Immature natural killer cell (primary cell): Measurements from ENCODE around the gene KLF2. TPM values are rescaled to one million over a fixed set of nuclear protein-coding genes. Genes with fewer than 3 reads are reported as not detected.
"Not testable (repeated sequence)": the region's sequence is repeated elsewhere in the genome, so short reads cannot be mapped to it uniquely, and the experiment has no call there.

ENCODE experiments used
- DNase-seq, 3 donors: peaks; one replicate each; pipeline ENCODE4 v3.0.0; 2022; ENCODE audit warnings: mixed read lengths in 1 of 3
- H3K27ac Mint-ChIP-seq, 6 donors: one replicate each; pipeline ENCODE4 v1.8.0; 2020; ENCODE audit warnings: mixed read lengths in 6 of 6, mild to moderate bottlenecking in 5 of 6, inconsistent platforms in 4 of 6, moderate library complexity in 3 of 6
- H3K27me3 Mint-ChIP-seq, 3 donors: one replicate each; pipeline ENCODE4 v1.8.0; 2020 to 2021; ENCODE audit warnings: low read depth in 3 of 3, mild to moderate bottlenecking in 3 of 3, mixed read lengths in 3 of 3, moderate library complexity in 3 of 3, inconsistent platforms in 1 of 3
- H3K36me3 Mint-ChIP-seq, 3 donors: one replicate each; pipeline ENCODE4 v1.8.0; 2020; ENCODE audit warnings: mixed read lengths in 3 of 3, inconsistent platforms in 2 of 3, mild to moderate bottlenecking in 2 of 3
- H3K4me1 Mint-ChIP-seq, 2 donors: one replicate each; pipeline ENCODE4 v1.8.0; 2020; ENCODE audit warnings: inconsistent platforms in 2 of 2, mild to moderate bottlenecking in 2 of 2, mixed read lengths in 2 of 2, moderate library complexity in 1 of 2
- H3K4me3 Mint-ChIP-seq, 5 donors: one replicate each; pipeline ENCODE4 v1.8.0; 2020; ENCODE audit warnings: mild to moderate bottlenecking in 5 of 5, mixed read lengths in 5 of 5, inconsistent platforms in 3 of 5, moderate library complexity in 3 of 5
- H3K9me3 Mint-ChIP-seq, 6 donors: one replicate each; pipeline ENCODE4 v1.8.0; 2020; ENCODE audit warnings: mild to moderate bottlenecking in 6 of 6, mixed read lengths in 6 of 6, inconsistent platforms in 4 of 6, moderate library complexity in 3 of 6
- polyA plus RNA-seq, 3 donors: library from polyadenylated mRNA; unstranded; fragments of 300-500 nt; fragmentation: Illumina TruSeq; gene quantifications; one replicate each; pipeline ENCODE4 v1.2.3, GENCODE V29; 2021

The KLF2 gene
- polyA plus RNA-seq, 3 donors from 2014 or later, result 55.0 to 102 (median 91.0) TPM

GRCh38 chr19:16296713-16297112 lies 27.9 kb upstream of the KLF2 start:
- DNase-seq, result no peak
- H3K9me3 Mint-ChIP-seq, result no peaks in the 10 kb centered on the region
- H3K4me1 Mint-ChIP-seq, result peaks cover 0 to 6% of the 10 kb centered on the region in 2 donors
- no peak overlapping the region for H3K27ac Mint-ChIP-seq
- H3K27me3 Mint-ChIP-seq, result peaks cover 0 to 2% (median 0%) of the 10 kb centered on the region in 3 donors
- H3K4me3 Mint-ChIP-seq, result no peak overlapping the region
- no peaks in the 10 kb centered on the region for H3K36me3 Mint-ChIP-seq

DNA sequence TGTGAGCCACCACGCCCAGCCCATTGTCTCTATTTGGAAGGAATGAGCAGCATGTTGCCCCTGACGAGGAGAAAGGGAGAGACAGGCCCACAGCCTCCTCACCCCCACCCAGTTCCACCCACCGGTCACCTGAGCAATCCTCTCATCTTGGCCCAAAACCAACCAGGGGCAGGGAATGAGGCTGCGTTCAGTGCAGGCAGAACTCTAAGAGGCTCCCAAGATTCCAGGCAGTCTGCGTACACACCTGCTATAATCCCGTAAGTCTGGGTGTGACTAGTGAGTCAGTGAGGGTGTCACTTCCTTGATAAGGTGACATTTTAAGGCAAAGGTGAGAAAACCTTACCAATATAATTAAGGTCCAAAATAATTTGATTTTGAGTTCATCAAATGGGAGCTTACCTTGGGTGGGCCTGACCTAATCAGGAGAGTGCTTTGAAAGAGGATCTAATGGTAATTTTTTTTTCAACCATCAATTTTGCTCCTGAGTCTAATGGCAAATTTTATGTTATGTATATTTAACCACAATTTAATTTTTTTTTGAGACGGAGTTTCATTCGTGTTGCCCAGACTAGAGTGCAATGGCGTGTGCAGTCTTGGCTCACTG lies 26.9 kb upstream of the KLF2 start:
- peaks cover 0 to 6% of the 10 kb centered on the region in 2 donors for H3K4me1 Mint-ChIP-seq
- no peaks in the 10 kb centered on the region for H3K36me3 Mint-ChIP-seq
- H3K4me3 Mint-ChIP-seq, result no peak overlapping the region
- no peaks in the 10 kb centered on the region for H3K9me3 Mint-ChIP-seq
- no peak for DNase-seq
- H3K27me3 Mint-ChIP-seq, result peaks cover 0 to 2% (median 0%) of the 10 kb centered on the region in 3 donors
- no peak overlapping the region for H3K27ac Mint-ChIP-seq

DNA sequence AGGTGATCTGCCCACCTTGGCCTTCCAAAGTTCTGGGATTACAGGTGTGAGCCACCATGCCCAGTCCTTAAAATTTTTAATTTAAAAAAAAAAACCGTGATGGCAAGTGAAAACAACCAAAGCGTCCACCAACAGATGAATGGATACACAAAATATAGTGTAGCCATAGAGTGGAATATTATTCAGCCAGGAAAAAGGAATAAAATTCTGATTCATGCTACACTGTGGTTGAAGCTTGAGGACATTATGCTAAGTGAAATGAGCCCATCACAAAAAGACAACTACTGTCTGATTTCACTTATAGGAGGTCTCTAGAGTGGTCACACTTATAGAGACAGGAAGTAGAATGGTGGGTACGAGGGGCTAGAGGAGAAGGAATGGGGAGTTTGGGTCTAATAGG lies 26.3 kb upstream of the KLF2 start:
- DNase-seq, result no peak
- H3K36me3 Mint-ChIP-seq, result no peaks in the 10 kb centered on the region
- H3K4me1 Mint-ChIP-seq, result peaks cover 0 to 6% of the 10 kb centered on the region in 2 donors
- no peaks in the 10 kb centered on the region for H3K9me3 Mint-ChIP-seq
- H3K4me3 Mint-ChIP-seq, result no peak overlapping the region
- peaks cover 0 to 2% (median 0%) of the 10 kb centered on the region in 3 donors for H3K27me3 Mint-ChIP-seq
- H3K27ac Mint-ChIP-seq, result no peak overlapping the region

GRCh38 chr19:16301999-16302694 lies 22.5 kb upstream of the KLF2 start:
- H3K9me3 Mint-ChIP-seq, result no peaks in the 10 kb centered on the region
- DNase-seq, result no peak
- no peak overlapping the region for H3K4me3 Mint-ChIP-seq
- no peak overlapping the region for H3K27ac Mint-ChIP-seq
- peaks cover 0 to 3% of the 10 kb centered on the region in 2 donors for H3K4me1 Mint-ChIP-seq
- H3K27me3 Mint-ChIP-seq, result peaks cover 0 to 2% (median 2%) of the 10 kb centered on the region in 3 donors
- peaks cover 0 to 3% (median 0%) of the 10 kb centered on the region in 3 donors for H3K36me3 Mint-ChIP-seq

GRCh38 chr19:16303755-16304154 lies 20.9 kb upstream of the KLF2 start:
- no peak for DNase-seq
- H3K4me1 Mint-ChIP-seq, result no peaks in the 10 kb centered on the region
- peaks cover 0 to 3% (median 0%) of the 10 kb centered on the region in 3 donors for H3K36me3 Mint-ChIP-seq
- H3K27ac Mint-ChIP-seq, result no peak overlapping the region
- peaks cover 2% of the 10 kb centered on the region in 3 donors for H3K27me3 Mint-ChIP-seq
- H3K4me3 Mint-ChIP-seq, result no peak overlapping the region
- no peaks in the 10 kb centered on the region for H3K9me3 Mint-ChIP-seq

GRCh38 chr19:16304511-16304910 lies 20.1 kb upstream of the KLF2 start:
- H3K27me3 Mint-ChIP-seq, H3K9me3 Mint-ChIP-seq, H3K4me1 Mint-ChIP-seq, H3K27ac Mint-ChIP-seq, DNase-seq, H3K36me3 Mint-ChIP-seq, H3K4me3 Mint-ChIP-seq: not testable (repeated sequence)

- H3K9me3 Mint-ChIP-seq, H3K27me3 Mint-ChIP-seq, H3K4me3 Mint-ChIP-seq, DNase-seq, H3K4me1 Mint-ChIP-seq, H3K36me3 Mint-ChIP-seq, H3K27ac Mint-ChIP-seq: not testable (repeated sequence)
Measured at GRCh38 chr19:16305060-16305459, 19.6 kb upstream of the KLF2 start.

DNA sequence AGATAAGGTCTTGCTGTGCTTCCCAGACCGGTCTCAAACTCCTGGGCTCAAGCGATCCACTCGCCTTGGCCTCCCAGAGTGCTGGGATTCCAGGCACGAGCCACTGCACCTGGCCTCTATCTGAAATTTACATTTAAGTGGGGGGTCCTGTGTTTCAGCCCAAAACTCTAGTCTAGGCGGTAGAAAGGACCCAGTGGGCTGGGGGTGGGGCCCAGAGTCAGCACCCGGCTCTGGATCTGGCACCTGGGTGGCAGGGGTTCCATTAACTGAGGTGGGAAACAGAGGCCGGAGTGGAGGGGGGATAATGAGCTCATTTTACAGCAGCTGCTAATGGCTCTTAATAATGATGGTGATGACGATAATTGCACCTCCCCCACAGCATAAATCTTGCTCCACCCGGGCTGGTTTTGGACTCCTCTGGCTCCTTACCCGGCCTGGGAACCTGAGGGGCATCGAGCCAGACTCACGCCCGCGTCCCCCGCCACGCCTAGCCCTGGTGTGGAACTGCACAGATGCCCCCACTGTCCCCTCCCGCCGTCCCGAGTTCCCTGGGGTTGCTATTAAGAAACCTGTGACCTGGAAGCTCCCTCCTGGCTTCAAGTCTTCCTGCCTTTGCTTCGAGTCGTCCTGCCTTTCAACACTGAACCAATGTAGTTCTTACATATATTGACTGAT lies 17.8 kb upstream of the KLF2 start:
- peaks cover 0 to 2% (median 2%) of the 10 kb centered on the region in 3 donors for H3K27me3 Mint-ChIP-seq
- no peak for DNase-seq
- peaks cover 0 to 7% (median 0%) of the 10 kb centered on the region in 3 donors for H3K36me3 Mint-ChIP-seq
- no peaks in the 10 kb centered on the region for H3K4me1 Mint-ChIP-seq
- no peak overlapping the region for H3K27ac Mint-ChIP-seq
- H3K9me3 Mint-ChIP-seq, result no peaks in the 10 kb centered on the region
- H3K4me3 Mint-ChIP-seq, result no peak overlapping the region

- DNase-seq, result no peak
- peaks cover 0 to 7% (median 0%) of the 10 kb centered on the region in 3 donors for H3K36me3 Mint-ChIP-seq
- no peak overlapping the region for H3K4me3 Mint-ChIP-seq
- H3K9me3 Mint-ChIP-seq, result no peaks in the 10 kb centered on the region
- H3K27ac Mint-ChIP-seq, result no peak overlapping the region
- H3K4me1 Mint-ChIP-seq, result no peaks in the 10 kb centered on the region
- H3K27me3 Mint-ChIP-seq, result peaks cover 0 to 2% (median 2%) of the 10 kb centered on the region in 3 donors
Measured at GRCh38 chr19:16308081-16308480, 16.5 kb upstream of the KLF2 start.

- no peak overlapping the region for H3K27ac Mint-ChIP-seq
- no peaks in the 10 kb centered on the region for H3K9me3 Mint-ChIP-seq
- H3K36me3 Mint-ChIP-seq, result peaks cover 0 to 7% (median 0%) of the 10 kb centered on the region in 3 donors
- H3K4me3 Mint-ChIP-seq, result no peak overlapping the region
- DNase-seq, result no peak
- peaks cover 0 to 2% (median 0%) of the 10 kb centered on the region in 3 donors for H3K27me3 Mint-ChIP-seq
- no peaks in the 10 kb centered on the region for H3K4me1 Mint-ChIP-seq
Measured at GRCh38 chr19:16309643-16310042, 15.0 kb upstream of the KLF2 start.

- Mint-ChIP-seq H3K27ac (no peak overlapping the region), H3K36me3 (peaks cover 0 to 3% (median 0%) of the 10 kb centered on the region in 3 donors), H3K4me3 (no peak overlapping the region), H3K9me3 (no peaks in the 10 kb centered on the region), H3K4me1 (peaks cover 4 to 6% of the 10 kb centered on the region in 2 donors), H3K27me3 (peaks cover 2 to 8% (median 2%) of the 10 kb centered on the region in 3 donors)
- no peak for DNase-seq
Measured at GRCh38 chr19:16315825-16316505, 8.7 kb upstream of the KLF2 start.

- Mint-ChIP-seq H3K4me1 (peaks cover 4 to 6% of the 10 kb centered on the region in 2 donors), H3K27me3 (peaks cover 2 to 8% (median 2%) of the 10 kb centered on the region in 3 donors), H3K9me3 (no peaks in the 10 kb centered on the region), H3K27ac (no peak overlapping the region), H3K36me3 (peaks cover 0 to 3% (median 0%) of the 10 kb centered on the region in 3 donors), H3K4me3 (no peak overlapping the region)
- DNase-seq, result no peak
Measured at GRCh38 chr19:16316506-16316882, 8.1 kb upstream of the KLF2 start.

DNA sequence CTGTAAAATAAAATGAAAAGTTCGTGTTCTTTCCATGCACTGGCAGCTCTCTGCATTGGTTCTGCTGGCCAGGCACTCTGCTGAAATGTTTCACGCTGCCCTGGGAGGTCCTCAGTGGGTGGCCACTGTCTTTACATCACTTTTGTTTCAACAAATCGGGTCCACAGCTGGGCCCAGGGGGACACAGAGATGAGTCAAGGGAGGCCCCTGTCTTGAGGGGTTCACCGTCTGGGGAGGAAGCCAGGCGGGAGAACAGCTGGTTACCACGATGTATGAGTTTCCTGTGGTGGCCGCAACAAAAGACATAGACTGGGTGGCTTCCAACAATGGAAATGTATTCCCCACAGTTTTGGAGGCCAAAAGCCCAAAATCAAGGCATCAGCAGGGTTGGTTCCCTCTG lies 5.1 kb upstream of the KLF2 start:
- DNase-seq, result peak in 2 of 3 donors; percentile 32 to 36
- no peaks in the 10 kb centered on the region for H3K9me3 Mint-ChIP-seq
- H3K36me3 Mint-ChIP-seq, result peaks cover 0 to 3% (median 0%) of the 10 kb centered on the region in 3 donors
- peaks cover 11 to 14% of the 10 kb centered on the region in 2 donors for H3K4me1 Mint-ChIP-seq
- H3K27ac Mint-ChIP-seq, result peak overlapping the region in 3 of 6 donors; percentile 24 to 69 (median 49)
- no peak overlapping the region for H3K4me3 Mint-ChIP-seq
- peaks cover 8 to 18% (median 15%) of the 10 kb centered on the region in 3 donors for H3K27me3 Mint-ChIP-seq
